WTC11 (cell line): ENCODE data around the gene OSM. TPM values are rescaled to one million over a fixed set of nuclear protein-coding genes. Genes with fewer than 3 reads are reported as not detected.

Source experiments
- ATAC-seq: fragments of 200-7000 bp; cut with Tn5 transposase; 2 replicates; pipeline ENCODE4 v1.10.0; 2021; ENCODE audit warnings: mild to moderate bottlenecking, moderate library complexity
- CTCF ChIA-PET: fragments of 300-600 bp; sonication (Branson Sonifier 250); formaldehyde crosslinking; loops from one replicate; lab custom pipeline; 2021; ENCODE audit warnings: antibody characterized with exemption; lab: Charles Lee
- POLR2A ChIA-PET: fragments of 350-600 bp; sonication (Branson Sonifier 250); formaldehyde crosslinking; loops from one replicate; lab custom pipeline; 2021; ENCODE audit warnings: antibody characterized with exemption; lab: Charles Lee
- DNase-seq: peaks from one replicate; pipeline ENCODE4 v3.0.0; 2021; ENCODE audit warnings: low spot score
- H3K27ac Mint-ChIP-seq: 2 replicates; pipeline ENCODE4 v1.8.0; 2021; ENCODE audit warnings: mixed read lengths
- H3K27me3 Mint-ChIP-seq: 2 replicates; pipeline ENCODE4 v1.8.0; 2021; ENCODE audit warnings: low read depth, mild to moderate bottlenecking, moderate library complexity, mixed read lengths
- H3K36me3 Mint-ChIP-seq: 2 replicates; pipeline ENCODE4 v1.8.0; 2021; ENCODE audit warnings: mixed read lengths
- H3K4me1 Mint-ChIP-seq: 2 replicates; pipeline ENCODE4 v1.8.0; 2022; ENCODE audit warnings: mixed read lengths
- H3K4me3 Mint-ChIP-seq: 2 replicates; pipeline ENCODE4 v1.8.0; 2021; ENCODE audit warnings: mild to moderate bottlenecking, moderate library complexity, mixed read lengths
- H3K9me3 Mint-ChIP-seq: 2 replicates; pipeline ENCODE4 v1.8.0; 2021; ENCODE audit warnings: mixed read lengths
- ELF4 ChIP-seq: sonication (generic); formaldehyde crosslinking; IDR thresholded peaks from 2 replicates; pipeline ENCODE4 v1.8.1; 2022; ENCODE audit warnings: low read depth, mild to moderate bottlenecking, moderate library complexity, missing genetic modification reagents
- FOXK1 ChIP-seq: sonication (generic); formaldehyde crosslinking; IDR thresholded peaks from 2 replicates; pipeline ENCODE4 v1.8.0; 2022; ENCODE audit warnings: mild to moderate bottlenecking, moderate library complexity, missing genetic modification reagents
- FOXP1 ChIP-seq: sonication (generic); formaldehyde crosslinking; IDR thresholded peaks from 2 replicates; pipeline ENCODE4 v1.8.0; 2022; ENCODE audit warnings: missing genetic modification reagents, mild to moderate bottlenecking, moderate library complexity, borderline replicate concordance
- HMGA2 ChIP-seq: fragments of 250-450 bp; sonication (Bioruptor Pico); IDR thresholded peaks from 2 replicates; pipeline ENCODE4 v1.4.0; 2021; ENCODE audit warnings: mild to moderate bottlenecking, moderate library complexity
- SMAD3 ChIP-seq: sonication (generic); formaldehyde crosslinking; IDR thresholded peaks from 2 replicates; pipeline ENCODE4 v1.8.0; 2022; ENCODE audit warnings: missing genetic modification reagents, mild to moderate bottlenecking, borderline replicate concordance
- TEAD4 ChIP-seq: sonication (generic); formaldehyde crosslinking; IDR thresholded peaks from 2 replicates; pipeline ENCODE4 v1.8.0; 2022; ENCODE audit warnings: mild to moderate bottlenecking, missing genetic modification reagents
- ZBTB21 ChIP-seq: sonication (generic); formaldehyde crosslinking; IDR thresholded peaks from 2 replicates; pipeline ENCODE4 v1.8.1; 2023; ENCODE audit warnings: mild to moderate bottlenecking, missing genetic modification reagents, borderline replicate concordance
- ZNF121 ChIP-seq: sonication (generic); formaldehyde crosslinking; IDR thresholded peaks from 2 replicates; pipeline ENCODE4 v1.8.0; 2023; ENCODE audit warnings: missing genetic modification reagents
- ZNF416 ChIP-seq: fragments of 250-450 bp; sonication (Bioruptor Pico); IDR thresholded peaks from 2 replicates; pipeline ENCODE4 v1.9.0; 2021; ENCODE audit warnings: mild to moderate bottlenecking, inconsistent platforms
- total RNA-seq: library from RNA; stranded (reverse); gene quantifications from 3 replicates; pipeline ENCODE4 v1.2.3, GENCODE V29; 2021
- TF ChIP-seq, protein P1 (sequence below): sonication (generic); formaldehyde crosslinking; IDR thresholded peaks from 2 replicates; pipeline ENCODE4 v1.8.0; 2022; ENCODE audit warnings: mild to moderate bottlenecking, missing genetic modification reagents
- TF ChIP-seq, protein P2 (sequence below): sonication (generic); formaldehyde crosslinking; IDR thresholded peaks from 2 replicates; pipeline ENCODE4 v1.8.1; 2022; ENCODE audit warnings: mild to moderate bottlenecking, missing genetic modification reagents, moderate library complexity, borderline replicate concordance
- TF ChIP-seq, protein P3 (sequence below): sonication (generic); formaldehyde crosslinking; conservative IDR thresholded peaks from 2 replicates; pipeline ENCODE4 v1.8.1; 2023; ENCODE audit warnings: mild to moderate bottlenecking, low read depth, missing genetic modification reagents, moderate library complexity

The OSM gene
- total RNA-seq, 1 experiment from 2014 or later = not detected

DNA sequence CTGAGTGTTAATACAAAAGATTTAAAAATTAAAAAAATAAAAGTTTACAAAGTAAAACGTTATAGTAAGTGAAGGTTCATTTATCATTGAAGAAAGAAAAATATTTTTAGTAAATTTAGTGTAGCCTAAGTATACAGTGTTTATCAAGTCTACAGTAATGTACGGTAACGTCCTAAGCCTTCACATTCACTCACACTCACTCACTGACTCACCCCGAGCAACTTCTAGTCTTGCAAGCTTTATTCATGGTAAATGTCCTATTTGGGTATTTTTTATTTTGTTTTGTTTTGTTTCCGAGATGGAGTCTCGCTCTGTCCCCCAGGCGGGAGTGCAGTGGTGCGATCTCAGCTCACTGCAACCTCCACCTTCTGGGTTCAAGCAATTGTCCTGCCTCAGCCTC, 13.9 kb upstream of the OSM start:
- no peak overlapping the region for H3K27ac Mint-ChIP-seq
- no peaks in the 10 kb centered on the region for H3K9me3 Mint-ChIP-seq
- no peaks in the 10 kb centered on the region for H3K27me3 Mint-ChIP-seq
- no peak for DNase-seq
- no peak for TF ChIP-seq TEAD4
- TF ChIP-seq, protein P1, sequence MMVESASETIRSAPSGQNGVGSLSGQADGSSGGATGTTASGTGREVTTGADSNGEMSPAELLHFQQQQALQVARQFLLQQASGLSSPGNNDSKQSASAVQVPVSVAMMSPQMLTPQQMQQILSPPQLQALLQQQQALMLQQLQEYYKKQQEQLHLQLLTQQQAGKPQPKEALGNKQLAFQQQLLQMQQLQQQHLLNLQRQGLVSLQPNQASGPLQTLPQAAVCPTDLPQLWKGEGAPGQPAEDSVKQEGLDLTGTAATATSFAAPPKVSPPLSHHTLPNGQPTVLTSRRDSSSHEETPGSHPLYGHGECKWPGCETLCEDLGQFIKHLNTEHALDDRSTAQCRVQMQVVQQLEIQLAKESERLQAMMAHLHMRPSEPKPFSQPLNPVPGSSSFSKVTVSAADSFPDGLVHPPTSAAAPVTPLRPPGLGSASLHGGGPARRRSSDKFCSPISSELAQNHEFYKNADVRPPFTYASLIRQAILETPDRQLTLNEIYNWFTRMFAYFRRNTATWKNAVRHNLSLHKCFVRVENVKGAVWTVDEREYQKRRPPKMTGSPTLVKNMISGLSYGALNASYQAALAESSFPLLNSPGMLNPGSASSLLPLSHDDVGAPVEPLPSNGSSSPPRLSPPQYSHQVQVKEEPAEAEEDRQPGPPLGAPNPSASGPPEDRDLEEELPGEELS = no peak
- TF ChIP-seq, protein P2, sequence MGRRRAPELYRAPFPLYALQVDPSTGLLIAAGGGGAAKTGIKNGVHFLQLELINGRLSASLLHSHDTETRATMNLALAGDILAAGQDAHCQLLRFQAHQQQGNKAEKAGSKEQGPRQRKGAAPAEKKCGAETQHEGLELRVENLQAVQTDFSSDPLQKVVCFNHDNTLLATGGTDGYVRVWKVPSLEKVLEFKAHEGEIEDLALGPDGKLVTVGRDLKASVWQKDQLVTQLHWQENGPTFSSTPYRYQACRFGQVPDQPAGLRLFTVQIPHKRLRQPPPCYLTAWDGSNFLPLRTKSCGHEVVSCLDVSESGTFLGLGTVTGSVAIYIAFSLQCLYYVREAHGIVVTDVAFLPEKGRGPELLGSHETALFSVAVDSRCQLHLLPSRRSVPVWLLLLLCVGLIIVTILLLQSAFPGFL = no peak
- TF ChIP-seq ELF4 (CRISPR knock-in tag) = no peak
- H3K4me3 Mint-ChIP-seq = no peak overlapping the region
- ChIA-PET POLR2A (no interaction called here), CTCF (interaction anchor here (1.2 to 1.6 kb wide), 3 partner anchors 17 to 82 kb away, joined by 3 to 9 read pairs (median 6); partner anchors contain the start of gene TBC1D10A)
- H3K4me1 Mint-ChIP-seq = peaks cover 8% of the 10 kb centered on the region
- no peak for ATAC-seq
- H3K36me3 Mint-ChIP-seq = no peaks in the 10 kb centered on the region

DNA sequence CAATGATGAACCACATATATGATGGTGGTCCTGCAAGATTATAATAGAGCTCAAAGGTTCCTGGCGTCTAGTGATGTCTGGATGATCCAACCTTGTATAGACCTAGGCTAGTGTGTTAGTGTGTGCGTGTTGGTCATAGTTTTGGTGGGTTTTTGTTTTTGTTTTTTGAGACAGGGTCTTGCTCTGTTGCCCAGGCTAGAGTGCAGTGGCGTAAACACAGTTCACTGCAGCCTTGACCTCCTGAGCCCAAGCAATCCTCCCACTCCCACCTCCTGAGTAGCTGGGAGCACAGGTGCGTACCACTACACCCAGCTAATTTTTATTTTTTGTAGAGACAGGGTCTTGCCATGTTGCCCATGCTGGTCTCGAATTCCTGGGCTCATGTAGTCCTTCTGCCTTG, 13.3 kb upstream of the OSM start:
- no peak overlapping the region for H3K27ac Mint-ChIP-seq
- ATAC-seq (no peak), DNase-seq (no peak)
- H3K4me3 Mint-ChIP-seq = no peak overlapping the region
- no peaks in the 10 kb centered on the region for H3K9me3 Mint-ChIP-seq
- TF ChIP-seq ZNF121 = peak; percentile 42; the same call in 1 of the 2 replicates
- TF ChIP-seq, protein P3, sequence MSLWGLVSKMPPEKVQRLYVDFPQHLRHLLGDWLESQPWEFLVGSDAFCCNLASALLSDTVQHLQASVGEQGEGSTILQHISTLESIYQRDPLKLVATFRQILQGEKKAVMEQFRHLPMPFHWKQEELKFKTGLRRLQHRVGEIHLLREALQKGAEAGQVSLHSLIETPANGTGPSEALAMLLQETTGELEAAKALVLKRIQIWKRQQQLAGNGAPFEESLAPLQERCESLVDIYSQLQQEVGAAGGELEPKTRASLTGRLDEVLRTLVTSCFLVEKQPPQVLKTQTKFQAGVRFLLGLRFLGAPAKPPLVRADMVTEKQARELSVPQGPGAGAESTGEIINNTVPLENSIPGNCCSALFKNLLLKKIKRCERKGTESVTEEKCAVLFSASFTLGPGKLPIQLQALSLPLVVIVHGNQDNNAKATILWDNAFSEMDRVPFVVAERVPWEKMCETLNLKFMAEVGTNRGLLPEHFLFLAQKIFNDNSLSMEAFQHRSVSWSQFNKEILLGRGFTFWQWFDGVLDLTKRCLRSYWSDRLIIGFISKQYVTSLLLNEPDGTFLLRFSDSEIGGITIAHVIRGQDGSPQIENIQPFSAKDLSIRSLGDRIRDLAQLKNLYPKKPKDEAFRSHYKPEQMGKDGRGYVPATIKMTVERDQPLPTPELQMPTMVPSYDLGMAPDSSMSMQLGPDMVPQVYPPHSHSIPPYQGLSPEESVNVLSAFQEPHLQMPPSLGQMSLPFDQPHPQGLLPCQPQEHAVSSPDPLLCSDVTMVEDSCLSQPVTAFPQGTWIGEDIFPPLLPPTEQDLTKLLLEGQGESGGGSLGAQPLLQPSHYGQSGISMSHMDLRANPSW (CRISPR knock-in tag) = no peak
- ChIA-PET POLR2A (interaction anchor here (0.5 kb wide), 1 partner anchor 212 kb away, joined by 7 read pairs; no protein-coding TSS in a partner anchor), CTCF (interaction anchor here (1.6 to 3.4 kb wide), 3 partner anchors 8 to 47 kb away, joined by 6 to 29 read pairs (median 9); partner anchors contain the start of gene TBC1D10A)
- no peaks in the 10 kb centered on the region for H3K36me3 Mint-ChIP-seq
- H3K4me1 Mint-ChIP-seq = peaks cover 8% of the 10 kb centered on the region
- H3K27me3 Mint-ChIP-seq = no peaks in the 10 kb centered on the region

DNA sequence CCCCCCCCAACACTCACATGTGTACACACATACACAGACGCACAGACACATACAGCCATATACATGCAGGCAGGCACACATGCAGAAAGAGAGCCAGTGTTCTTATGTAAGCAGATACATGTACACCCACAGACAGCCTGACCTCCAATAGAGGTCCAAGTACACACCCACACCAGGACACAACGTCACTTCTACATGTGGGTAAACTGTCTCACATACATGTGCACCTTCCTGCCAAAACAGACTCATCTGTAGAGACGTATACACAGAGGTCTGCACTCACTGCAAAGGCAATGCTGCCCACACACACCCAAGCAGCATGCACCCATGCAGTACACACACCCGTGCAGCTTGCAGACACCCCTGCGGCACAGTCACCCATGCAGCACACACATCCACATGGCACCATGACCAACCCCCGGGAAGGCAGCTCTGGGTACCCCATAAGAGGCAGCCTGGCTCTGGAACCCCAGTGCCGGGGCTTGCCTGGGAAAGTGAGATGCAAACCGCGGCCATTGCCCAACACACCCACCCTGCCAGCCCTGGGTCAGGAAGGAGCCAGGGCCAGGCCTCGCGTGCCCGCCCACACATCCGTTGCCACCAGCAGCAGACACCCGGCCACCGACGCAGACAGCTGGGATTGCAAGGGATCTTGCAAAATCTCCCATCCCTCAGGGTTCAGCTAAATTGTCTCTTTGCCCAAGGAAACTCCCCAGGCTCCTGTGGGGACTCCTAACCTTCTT, 12.6 kb upstream of the OSM start:
- Mint-ChIP-seq H3K4me3 (no peak overlapping the region), H3K27me3 (no peaks in the 10 kb centered on the region; the same call in 1 of the 2 replicates), H3K4me1 (peaks cover 8% of the 10 kb centered on the region), H3K27ac (no peak overlapping the region), H3K9me3 (no peaks in the 10 kb centered on the region), H3K36me3 (no peaks in the 10 kb centered on the region)
- ChIA-PET POLR2A (interaction anchor here (0.5 kb wide), 1 partner anchor 212 kb away, joined by 7 read pairs; no protein-coding TSS in a partner anchor), CTCF (interaction anchor here (3.4 kb wide), 1 partner anchor 8 kb away, joined by 29 read pairs; no protein-coding TSS in a partner anchor)
- no peak for ATAC-seq
- TF ChIP-seq FOXP1 (no peak), ZBTB21 (CRISPR knock-in tag) (no peak), ZNF416 (CRISPR knock-in tag) (no peak), FOXK1 (CRISPR knock-in tag) (no peak)
- DNase-seq = no peak

DNA sequence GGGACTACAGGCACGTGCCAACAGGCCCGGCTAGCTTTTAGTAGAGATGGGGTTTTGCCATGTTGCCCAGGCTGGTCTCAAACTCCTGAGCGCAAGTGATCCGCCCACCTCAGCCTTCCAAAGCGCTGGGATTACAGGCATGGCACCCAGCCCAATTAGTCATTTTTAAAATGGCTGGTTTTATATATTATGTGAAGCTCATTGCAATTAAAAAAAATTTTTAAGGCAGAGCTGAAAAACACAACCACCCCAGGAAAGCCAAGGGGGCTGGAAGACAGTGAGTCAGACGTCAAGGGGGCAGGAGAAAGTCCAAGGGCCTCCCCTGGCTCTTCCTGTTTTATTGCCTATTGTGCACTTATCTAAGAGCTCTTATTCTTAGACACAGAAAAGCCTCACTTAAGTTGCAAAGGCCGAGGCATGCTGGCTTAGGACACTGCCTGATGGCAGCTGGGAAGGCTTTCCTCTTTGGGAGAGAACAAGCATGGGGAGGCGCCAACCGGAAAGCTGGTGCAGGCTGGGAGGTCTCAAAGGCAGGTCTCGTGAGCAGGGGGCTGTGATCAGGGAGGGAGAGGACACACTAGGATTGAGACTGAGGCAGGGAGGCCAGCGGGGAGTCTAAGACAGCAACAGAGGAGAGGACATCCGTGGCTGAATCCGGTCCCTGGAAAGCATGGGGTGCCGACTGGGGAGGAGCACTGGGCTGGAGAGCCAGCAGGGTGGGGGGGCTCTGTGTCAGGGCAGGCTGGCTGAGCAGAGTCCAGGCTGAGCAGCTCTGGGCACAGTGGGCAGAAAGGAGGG, 11.1 kb upstream of the OSM start:
- CTCF ChIA-PET = interaction anchor here (1.0 to 3.4 kb wide), 3 partner anchors 10 to 110 kb away, joined by 4 to 29 read pairs (median 4); no protein-coding TSS in a partner anchor
- H3K4me3 Mint-ChIP-seq = no peak overlapping the region
- no peaks in the 10 kb centered on the region for H3K9me3 Mint-ChIP-seq
- H3K4me1 Mint-ChIP-seq = peaks cover 8% of the 10 kb centered on the region
- DNase-seq (no peak), ATAC-seq (no peak)
- TF ChIP-seq HMGA2 (no peak), FOXK1 (CRISPR knock-in tag) (no peak), SMAD3 (no peak)
- H3K36me3 Mint-ChIP-seq = no peaks in the 10 kb centered on the region
- no peak overlapping the region for H3K27ac Mint-ChIP-seq
- POLR2A ChIA-PET = no interaction called here
- H3K27me3 Mint-ChIP-seq = no peaks in the 10 kb centered on the region; the same call in 1 of the 2 replicates
